Mucosa of descending colon (tissue), 3 donors: ENCODE measurements around the gene ARL5B. TPM values are rescaled to one million over a fixed set of nuclear protein-coding genes. Genes with fewer than 3 reads are reported as not detected.
"Not testable (repeated sequence)": the region's sequence is repeated elsewhere in the genome, so short reads cannot be mapped to it uniquely, and the experiment has no call there.

Source experiments
- ATAC-seq: fragments of 200-7000 bp; cut with Tn5 transposase; one replicate; pipeline ENCODE4 v1.9.1; 2020; ENCODE audit warnings: mild to moderate bottlenecking, moderate library complexity
- DNase-seq, 3 donors: peaks; one replicate each; pipeline ENCODE4 v3.0.0-alpha.2; 2020
- H3K36me3 ChIP-seq: fragments of 200-600 bp; one replicate; pipeline ENCODE4 v1.8.0; 2021; ENCODE audit warnings: low read depth, mild to moderate bottlenecking
- H3K4me1 ChIP-seq: fragments of 200-600 bp; one replicate; pipeline ENCODE4 v1.8.0; 2021; ENCODE audit warnings: low read depth, mild to moderate bottlenecking
- H3K4me3 ChIP-seq: fragments of 200-600 bp; one replicate; pipeline ENCODE4 v1.8.0; 2021; ENCODE audit warnings: mild to moderate bottlenecking
- H3K9me3 ChIP-seq: fragments of 200-600 bp; one replicate; pipeline ENCODE4 v1.8.0; 2021; ENCODE audit warnings: mild to moderate bottlenecking
- intact Hi-C, 2 donors: fragments of 100-400 bp; cut with DNase I in 1 of 2; cut with micrococcal nuclease in 1 of 2; formaldehyde crosslinking; loops; one replicate each; pipeline versions ENCODE4 v1.11.0 to v1.11.1; 2022; cut with DNase I, micrococcal nuclease
- total RNA-seq, 3 donors: library from RNA; stranded (reverse); fragmentation: NEBNext Ultra II Directional in 2 of 3; extraction: Animal tissue kit (Norgen Biotek cat#: 25700) in 2 of 3; gene quantifications; one replicate each; pipeline versions ENCODE4 v1.2.1 to v1.2.4, GENCODE V29; 2021 to 2023
- TF ChIP-seq, protein P1 (sequence below): fragments of 200-600 bp; IDR thresholded peaks from one replicate; pipeline ENCODE4 v1.8.0; 2022; ENCODE audit warnings: antibody characterized with exemption, mild to moderate bottlenecking
- donor health status: DM: no; HTN: no; CAD: no; lungs with moderate emphysema.
- donor health status: DM: no; HTN: no; CAD: no.
- donor health status: DM: no; HTN: yes; CAD: no.

ARL5B gene
- total RNA-seq, 3 donors from 2014 or later = 13.8 to 19.3 (median 14.5) TPM

DNA sequence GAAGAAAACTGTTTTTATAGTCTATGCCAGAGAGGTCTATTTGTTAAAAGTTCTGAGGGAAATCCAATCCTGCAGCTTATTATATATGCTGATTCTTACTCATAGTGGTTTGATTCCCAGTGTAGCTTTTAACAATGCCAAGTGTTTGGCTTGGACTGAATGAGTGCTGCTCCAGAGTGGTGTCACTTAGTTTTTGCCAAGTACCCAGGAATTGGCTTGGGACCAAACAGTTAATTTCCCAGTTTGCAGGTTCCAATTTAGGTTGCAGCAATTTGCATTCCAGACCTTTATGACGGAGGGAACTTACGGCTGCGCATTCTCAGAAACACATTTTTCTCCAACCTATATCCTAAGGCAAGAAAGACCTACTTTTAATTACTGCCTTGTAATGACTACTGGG lies 40.2 kb upstream of the ARL5B start:
- Histone ChIP-seq H3K4me1 (no peaks in the 10 kb centered on the region), H3K36me3 (no peaks in the 10 kb centered on the region), H3K9me3 (no peaks in the 10 kb centered on the region), H3K4me3 (no peak overlapping the region)
- TF ChIP-seq, protein P1, sequence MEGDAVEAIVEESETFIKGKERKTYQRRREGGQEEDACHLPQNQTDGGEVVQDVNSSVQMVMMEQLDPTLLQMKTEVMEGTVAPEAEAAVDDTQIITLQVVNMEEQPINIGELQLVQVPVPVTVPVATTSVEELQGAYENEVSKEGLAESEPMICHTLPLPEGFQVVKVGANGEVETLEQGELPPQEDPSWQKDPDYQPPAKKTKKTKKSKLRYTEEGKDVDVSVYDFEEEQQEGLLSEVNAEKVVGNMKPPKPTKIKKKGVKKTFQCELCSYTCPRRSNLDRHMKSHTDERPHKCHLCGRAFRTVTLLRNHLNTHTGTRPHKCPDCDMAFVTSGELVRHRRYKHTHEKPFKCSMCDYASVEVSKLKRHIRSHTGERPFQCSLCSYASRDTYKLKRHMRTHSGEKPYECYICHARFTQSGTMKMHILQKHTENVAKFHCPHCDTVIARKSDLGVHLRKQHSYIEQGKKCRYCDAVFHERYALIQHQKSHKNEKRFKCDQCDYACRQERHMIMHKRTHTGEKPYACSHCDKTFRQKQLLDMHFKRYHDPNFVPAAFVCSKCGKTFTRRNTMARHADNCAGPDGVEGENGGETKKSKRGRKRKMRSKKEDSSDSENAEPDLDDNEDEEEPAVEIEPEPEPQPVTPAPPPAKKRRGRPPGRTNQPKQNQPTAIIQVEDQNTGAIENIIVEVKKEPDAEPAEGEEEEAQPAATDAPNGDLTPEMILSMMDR = no peak
- intact Hi-C loops = no loop called here
- no peak for ATAC-seq
- no peak for DNase-seq

DNA sequence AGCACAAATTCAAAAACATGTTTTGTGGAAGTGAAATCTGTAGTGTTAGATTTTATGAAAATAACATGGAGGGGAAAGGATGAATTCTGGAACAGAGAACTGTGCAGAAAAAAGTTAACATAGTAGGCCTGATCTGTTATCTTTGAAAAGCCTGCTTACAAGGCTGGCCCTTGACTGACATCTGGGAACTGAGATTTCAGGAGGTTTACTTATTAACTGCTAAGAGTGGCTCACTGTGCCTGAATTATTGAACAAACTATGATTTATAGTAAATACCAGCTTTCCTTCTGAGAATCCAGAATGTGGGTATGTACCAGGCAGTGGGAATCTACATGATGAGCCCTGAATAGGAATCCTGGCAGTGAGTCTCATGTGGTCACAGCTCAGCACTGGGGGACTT lies 38.4 kb upstream of the ARL5B start:
- Histone ChIP-seq H3K4me1 (no peaks in the 10 kb centered on the region), H3K9me3 (no peaks in the 10 kb centered on the region), H3K4me3 (no peak overlapping the region), H3K36me3 (no peaks in the 10 kb centered on the region)
- TF ChIP-seq, protein P1 = no peak
- DNase-seq (no peak), ATAC-seq (no peak)
- intact Hi-C loops = no loop called here

GRCh38 chr10:18623671-18624070 lies 35.6 kb upstream of the ARL5B start:
- DNase-seq, ATAC-seq, intact Hi-C loops: not testable (repeated sequence)

DNA sequence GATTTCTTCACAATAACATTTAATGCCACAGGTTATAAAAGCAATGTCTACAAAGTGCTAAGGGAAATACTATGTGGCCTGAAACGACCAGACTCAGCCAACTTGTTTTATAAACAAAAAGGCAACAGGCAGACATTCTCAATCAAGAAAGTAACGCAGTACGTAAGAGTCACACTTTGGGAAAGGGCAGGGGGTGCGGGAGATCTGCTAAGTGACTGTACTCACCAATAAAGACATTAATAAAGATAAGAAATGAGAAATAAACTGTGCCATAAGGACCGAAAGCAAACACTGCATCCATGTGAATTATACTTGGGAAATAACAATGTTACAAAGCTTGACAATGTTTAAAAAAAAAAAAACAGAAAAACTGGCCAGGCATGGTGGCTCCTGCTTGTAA lies 33.3 kb upstream of the ARL5B start:
- Histone ChIP-seq H3K9me3 (no peaks in the 10 kb centered on the region), H3K4me3 (no peak overlapping the region), H3K4me1 (no peaks in the 10 kb centered on the region), H3K36me3 (no peaks in the 10 kb centered on the region)
- intact Hi-C loops = no loop called here
- peak; percentile 65 for ATAC-seq
- TF ChIP-seq, protein P1 = no peak
- DNase-seq = no peak

More at GRCh38 chr10:18623671-18624070, 35.6 kb upstream of the ARL5B start:
- not testable (repeated sequence) for H3K36me3 ChIP-seq, H3K4me1 ChIP-seq, H3K9me3 ChIP-seq, H3K4me3 ChIP-seq

DNA sequence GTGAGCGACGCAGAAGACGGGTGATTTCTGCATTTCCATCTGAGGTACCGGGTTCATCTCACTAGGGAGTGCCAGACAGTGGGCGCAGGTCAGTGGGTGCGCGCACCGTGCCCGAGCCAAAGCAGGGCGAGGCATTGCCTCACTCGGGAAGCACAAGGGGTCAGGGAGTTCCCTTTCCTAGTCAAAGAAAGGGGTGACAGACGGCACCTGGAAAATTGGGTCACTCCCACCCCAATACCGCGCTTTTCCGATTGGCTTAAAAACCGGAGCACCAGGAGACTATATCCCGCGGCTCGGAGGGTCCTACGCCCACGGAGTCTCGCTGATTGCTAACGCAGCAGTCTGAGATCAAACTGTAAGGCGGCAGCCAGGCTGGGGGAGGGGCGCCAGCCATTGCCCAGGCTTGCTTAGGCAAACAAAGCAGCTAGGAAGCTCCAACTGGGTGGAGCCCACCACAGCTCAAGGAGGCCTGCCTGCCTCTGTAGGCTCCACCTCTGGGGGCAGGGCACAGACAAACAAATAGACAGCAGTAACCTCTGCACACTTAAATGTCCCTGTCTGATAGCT lies 31.7 kb upstream of the ARL5B start:
- intact Hi-C loops, ATAC-seq, H3K36me3 ChIP-seq: not testable (repeated sequence)

DNA sequence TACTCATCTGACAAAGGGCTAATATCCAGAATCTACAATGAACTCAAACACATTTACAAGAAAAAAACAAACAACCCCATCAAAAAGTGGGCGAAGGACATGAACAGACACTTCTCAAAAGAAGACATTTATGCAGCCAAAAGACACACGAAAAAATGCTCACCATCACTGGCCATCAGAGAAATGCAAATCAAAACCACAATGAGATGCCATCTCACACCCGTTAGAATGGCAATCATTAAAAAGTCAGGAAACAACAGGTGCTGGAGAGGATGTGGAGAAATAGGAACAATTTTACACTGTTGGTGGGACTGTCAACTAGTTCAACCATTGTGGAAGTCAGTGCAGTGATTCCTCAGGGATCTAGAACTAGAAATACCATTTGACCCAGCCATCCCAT lies 26.7 kb upstream of the ARL5B start:
- H3K9me3 ChIP-seq, intact Hi-C loops, DNase-seq, H3K4me1 ChIP-seq, H3K4me3 ChIP-seq, H3K36me3 ChIP-seq, ATAC-seq: not testable (repeated sequence)

More for the DNA sequence above, 31.7 kb upstream of the ARL5B start:
- H3K4me1 ChIP-seq, H3K9me3 ChIP-seq, H3K4me3 ChIP-seq: not testable (repeated sequence)
- DNase-seq = peak; percentile 89 to 95 (median 91)

GRCh38 chr10:18635995-18636394 lies 23.2 kb upstream of the ARL5B start:
- TF ChIP-seq, protein P1 = no peak
- Histone ChIP-seq H3K4me3 (no peak overlapping the region), H3K4me1 (peaks cover 7% of the 10 kb centered on the region), H3K36me3 (no peaks in the 10 kb centered on the region), H3K9me3 (no peaks in the 10 kb centered on the region)
- no peak for ATAC-seq
- DNase-seq = no peak
- intact Hi-C loops = no loop called here

DNA sequence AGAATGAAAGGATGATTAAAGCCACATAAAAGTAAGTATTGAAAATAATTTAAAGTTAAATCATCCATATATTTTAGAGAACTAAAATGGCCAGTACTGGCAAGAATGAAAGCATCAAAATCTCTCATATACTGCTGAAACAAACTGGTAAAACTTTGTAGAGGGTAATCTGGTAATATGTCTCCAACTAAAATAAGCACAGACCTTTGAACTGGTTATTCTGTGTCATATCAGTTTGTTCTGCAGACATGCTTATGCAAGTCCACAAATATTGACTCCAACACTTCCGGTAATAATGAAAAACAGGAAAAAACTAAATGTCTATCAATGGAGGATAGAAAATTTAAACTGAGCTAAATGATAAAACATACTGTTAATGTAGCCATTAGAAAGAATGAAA lies 21.8 kb upstream of the ARL5B start:
- DNase-seq, H3K36me3 ChIP-seq, intact Hi-C loops, H3K9me3 ChIP-seq, H3K4me1 ChIP-seq, H3K4me3 ChIP-seq: not testable (repeated sequence)
- peak; percentile 65 for ATAC-seq

- H3K4me1 ChIP-seq, H3K9me3 ChIP-seq, intact Hi-C loops, DNase-seq, H3K36me3 ChIP-seq, H3K4me3 ChIP-seq, ATAC-seq: not testable (repeated sequence)
Measured at GRCh38 chr10:18639719-18640118, 19.5 kb upstream of the ARL5B start.
